NCI-H460 (cell line): ENCODE results near the gene ANP32B. TPM values are rescaled to one million over a fixed set of nuclear protein-coding genes. Genes with fewer than 3 reads are reported as not detected.
A peak's percentile ranks its signal among the peaks of the same experiment; 100 is the strongest.

Source experiments
- DNase-seq: peaks from one replicate; pipeline ENCODE4 v3.0.0-alpha.2; 2016; ENCODE audit warnings: low read depth; ENCODE audit errors: extremely low read depth
- total RNA-seq: library from RNA; depleted of rRNA; stranded (reverse); fragments of >200 nt; shearing (Covaris generic); gene quantifications from 2 replicates; pipeline ENCODE4 v1.2.3, GENCODE V29; 2014

The ANP32B gene
- total RNA-seq, 1 experiment from 2014 or later, result 34.6 TPM

GRCh38 chr9:98021306-98022040, 38.3 kb downstream of the ANP32B start:
- DNase-seq, result no peak

GRCh38 chr9:98022447-98022846, 39.3 kb downstream of the ANP32B start:
- no peak for DNase-seq

DNA sequence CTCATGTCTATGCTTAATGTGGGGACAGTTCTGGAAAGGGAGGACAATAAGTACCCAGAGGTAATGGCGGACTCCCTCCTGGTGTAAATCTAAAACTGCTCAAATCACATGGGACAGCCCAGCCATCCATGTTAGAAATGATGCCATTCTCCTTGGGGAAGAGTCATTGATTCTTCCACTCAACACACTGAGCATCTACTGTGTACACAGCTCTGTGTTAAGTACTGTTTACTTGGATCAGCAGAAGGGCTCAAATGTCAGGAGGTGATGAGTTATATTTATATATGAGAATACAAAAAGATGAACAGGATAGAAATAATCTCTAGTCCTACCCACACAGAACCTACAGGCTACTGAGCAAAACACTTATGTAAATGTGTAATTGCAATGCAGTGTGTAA, 41.6 kb downstream of the ANP32B start:
- no peak for DNase-seq

- DNase-seq, result no peak
Observed at GRCh38 chr9:98031169-98031568, 48.0 kb downstream of the ANP32B start.

GRCh38 chr9:98031935-98032334, 48.8 kb downstream of the ANP32B start:
- no peak for DNase-seq

DNA sequence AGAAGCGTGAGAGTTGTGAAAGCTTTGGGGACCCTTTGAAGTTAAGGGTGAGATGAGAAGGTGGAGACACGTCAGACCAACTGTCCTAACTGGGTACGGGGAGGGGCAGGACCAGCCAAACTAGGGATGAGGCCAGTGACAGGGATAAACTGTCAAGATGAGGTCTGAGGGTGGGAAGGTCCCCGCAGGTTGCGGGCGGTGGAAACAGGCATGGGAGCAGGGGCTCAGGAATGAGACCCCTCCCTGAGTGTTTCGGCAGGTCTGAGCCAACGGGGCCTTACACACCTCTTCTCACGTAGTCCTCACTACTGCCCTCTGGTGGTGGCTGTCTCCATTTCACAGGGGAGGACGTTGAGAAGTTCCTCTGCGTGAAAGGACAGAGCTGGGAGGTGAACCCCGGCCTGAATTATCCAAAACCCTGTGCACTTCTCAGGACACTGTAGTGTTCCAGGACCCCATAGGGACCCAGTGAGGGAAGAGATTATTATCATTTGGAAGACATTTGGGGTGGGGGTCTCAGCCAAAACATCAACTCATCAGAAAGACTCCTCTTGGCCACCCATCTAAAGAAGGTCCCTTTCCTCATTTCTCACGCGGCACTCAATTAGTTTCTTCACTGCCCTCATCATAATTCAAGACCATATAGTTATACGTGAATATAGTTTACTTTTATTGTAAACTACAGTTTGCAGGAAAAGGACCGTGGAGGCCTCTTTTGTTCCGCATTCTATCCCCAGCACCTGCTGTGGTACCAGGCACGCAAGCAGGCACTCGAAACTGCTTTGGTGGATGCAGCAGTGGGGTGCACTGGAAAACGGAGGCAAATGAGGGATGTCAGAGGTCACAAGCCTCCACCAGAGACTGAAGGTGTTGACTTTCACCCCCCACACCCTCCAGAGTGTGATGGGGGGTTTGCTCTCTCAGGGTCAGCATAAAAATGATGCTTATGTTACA, 51.7 kb downstream of the ANP32B start:
- peak; percentile 85 for DNase-seq

- DNase-seq, result no peak
Observed at GRCh38 chr9:98037357-98037756, 54.2 kb downstream of the ANP32B start.

DNA sequence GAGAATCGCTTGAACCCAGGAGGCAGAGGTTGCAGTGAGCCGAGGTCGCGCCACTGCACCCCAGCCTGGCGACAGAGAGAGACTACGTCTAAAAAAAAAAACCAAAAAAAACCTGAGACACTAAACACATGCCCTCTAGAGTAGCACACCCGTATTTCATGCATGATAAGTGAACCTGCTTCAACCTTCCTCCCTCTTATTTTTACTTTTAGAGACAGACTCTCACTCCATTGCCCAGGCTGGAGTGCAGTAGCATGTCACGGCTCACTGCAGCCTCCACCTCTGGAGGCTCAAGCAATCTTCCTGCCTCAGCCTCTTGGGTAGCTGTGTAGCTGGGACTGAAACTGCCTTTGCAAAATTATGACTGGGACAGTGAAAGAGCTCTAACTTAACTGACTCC, 55.8 kb downstream of the ANP32B start:
- no peak for DNase-seq

DNA sequence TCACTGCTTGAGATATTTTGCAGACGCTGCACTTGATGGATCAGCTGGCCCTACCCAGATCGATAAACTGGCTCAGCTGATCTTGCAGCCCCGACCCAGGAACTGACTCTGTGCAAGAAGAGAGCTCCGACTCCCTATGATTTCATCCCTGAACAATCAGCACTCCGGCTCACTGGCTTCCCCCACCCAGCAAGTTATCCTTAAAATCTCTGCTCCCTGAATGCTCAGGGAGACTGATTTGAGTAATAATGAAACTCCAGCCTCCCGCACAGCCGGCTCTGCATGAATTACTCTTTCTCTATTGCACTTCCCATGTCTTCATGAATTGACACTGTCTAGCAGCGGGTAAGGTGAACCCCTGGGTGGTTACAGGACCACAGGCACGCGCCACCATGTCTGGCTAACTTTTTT, 56.5 kb downstream of the ANP32B start:
- DNase-seq, result no peak

DNA sequence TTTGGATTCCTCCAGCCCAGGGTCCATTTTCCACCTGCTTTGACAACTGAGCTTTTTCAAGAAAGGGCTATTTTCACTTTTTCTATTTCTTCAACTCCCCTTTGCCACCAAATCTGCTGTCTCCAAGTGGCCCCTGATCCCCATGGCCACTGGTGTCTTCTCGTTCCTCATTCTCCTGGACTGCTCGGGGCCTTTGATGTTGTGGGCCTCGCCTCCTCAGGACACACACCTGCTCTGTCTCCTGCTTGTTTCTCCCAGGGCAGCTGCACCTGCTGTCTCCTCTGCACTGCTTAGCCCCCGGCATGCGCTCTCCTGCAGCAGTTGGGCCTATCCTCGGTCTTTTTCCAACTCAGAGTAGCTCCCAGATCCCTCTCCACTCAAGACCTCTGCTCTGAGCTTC, 57.1 kb downstream of the ANP32B start:
- DNase-seq, result no peak

GRCh38 chr9:98043915-98044314, 60.8 kb downstream of the ANP32B start:
- DNase-seq, result no peak

DNA sequence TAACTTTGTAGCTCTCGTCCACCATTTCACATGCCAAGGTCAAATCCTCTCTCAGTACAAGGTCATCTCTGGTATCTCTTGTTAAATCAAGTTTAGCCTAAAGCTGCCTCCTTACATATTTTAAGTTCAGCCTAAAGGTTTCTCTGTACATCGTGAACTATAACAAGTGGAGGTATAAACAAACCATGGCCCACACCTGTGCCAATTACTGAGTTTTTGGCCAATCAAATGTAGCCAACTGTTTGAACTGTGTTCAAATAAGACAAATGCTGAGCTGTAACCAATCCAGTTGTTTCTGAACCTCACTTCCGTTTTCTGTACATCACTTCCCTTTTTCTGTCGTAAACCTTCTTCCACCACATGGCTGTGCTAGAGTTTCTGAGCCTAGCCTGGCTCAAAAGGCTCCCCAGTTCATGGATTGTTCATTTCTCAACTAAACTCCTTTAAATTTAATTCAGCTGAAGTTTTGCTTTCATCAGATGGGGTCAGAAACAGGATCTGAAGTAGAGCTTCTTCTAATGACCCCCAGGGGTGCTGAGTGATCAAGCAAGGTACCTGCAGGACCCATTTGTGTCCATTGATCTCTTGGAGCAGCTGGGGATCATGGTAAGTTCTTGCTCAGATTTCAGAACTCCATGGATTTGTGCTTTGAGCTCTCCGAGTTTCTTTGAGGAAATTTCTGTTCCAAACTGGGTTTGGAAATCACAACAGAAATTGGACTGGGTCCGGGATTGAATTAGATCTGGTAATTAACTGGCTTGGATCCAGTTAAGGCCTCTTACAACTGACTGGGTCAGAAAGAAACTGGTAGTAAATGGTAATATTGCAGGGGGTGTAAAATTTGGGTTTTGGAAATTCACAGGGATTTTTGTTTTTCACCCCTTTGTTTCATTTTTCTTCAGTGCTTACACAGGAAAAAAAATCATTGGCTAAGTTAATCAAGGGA, 62.4 kb downstream of the ANP32B start:
- peak; percentile 37 for DNase-seq

DNA sequence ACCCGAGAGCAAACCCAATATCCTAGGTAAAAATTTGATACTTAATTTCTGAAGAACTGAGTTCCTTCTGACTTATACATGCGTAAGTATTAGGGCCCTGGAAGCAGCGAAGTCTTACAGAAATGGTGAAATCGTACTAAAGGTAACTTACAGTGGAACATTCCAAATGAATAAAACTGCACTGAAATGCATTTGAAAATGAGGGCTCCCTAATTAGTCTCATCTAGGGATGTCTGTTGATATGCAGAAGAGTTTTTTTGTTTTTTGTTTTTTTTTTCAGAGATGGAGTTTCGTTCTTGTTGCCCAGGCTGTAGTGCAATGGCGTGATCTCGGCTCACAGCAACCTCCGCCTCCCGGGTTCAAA, 63.0 kb downstream of the ANP32B start:
- no peak for DNase-seq

DNA sequence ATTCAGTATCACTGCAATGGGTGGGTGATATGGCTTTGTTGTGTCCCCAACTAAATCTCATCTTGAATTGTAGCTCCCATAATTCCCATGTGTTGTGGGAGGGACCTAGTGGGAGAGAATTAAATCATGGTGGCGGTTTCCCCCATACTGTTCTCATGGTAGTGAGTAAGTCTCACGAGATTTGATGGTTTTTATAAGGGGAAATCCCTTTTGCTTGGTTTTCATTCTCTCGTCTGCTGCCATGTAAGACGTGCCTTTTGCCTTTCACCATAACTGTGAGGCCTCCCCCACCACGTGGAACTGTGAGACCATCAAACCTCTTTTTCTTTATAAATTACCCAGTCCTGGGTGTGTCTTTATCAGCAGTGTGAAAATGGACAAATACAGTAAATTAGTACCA, 63.9 kb downstream of the ANP32B start:
- DNase-seq, result no peak

GRCh38 chr9:98049288-98050072, 66.3 kb downstream of the ANP32B start:
- DNase-seq, result no peak

GRCh38 chr9:98050351-98050750, 67.2 kb downstream of the ANP32B start:
- DNase-seq, result no peak

GRCh38 chr9:98054376-98054951, 71.3 kb downstream of the ANP32B start:
- DNase-seq, result no peak

DNA sequence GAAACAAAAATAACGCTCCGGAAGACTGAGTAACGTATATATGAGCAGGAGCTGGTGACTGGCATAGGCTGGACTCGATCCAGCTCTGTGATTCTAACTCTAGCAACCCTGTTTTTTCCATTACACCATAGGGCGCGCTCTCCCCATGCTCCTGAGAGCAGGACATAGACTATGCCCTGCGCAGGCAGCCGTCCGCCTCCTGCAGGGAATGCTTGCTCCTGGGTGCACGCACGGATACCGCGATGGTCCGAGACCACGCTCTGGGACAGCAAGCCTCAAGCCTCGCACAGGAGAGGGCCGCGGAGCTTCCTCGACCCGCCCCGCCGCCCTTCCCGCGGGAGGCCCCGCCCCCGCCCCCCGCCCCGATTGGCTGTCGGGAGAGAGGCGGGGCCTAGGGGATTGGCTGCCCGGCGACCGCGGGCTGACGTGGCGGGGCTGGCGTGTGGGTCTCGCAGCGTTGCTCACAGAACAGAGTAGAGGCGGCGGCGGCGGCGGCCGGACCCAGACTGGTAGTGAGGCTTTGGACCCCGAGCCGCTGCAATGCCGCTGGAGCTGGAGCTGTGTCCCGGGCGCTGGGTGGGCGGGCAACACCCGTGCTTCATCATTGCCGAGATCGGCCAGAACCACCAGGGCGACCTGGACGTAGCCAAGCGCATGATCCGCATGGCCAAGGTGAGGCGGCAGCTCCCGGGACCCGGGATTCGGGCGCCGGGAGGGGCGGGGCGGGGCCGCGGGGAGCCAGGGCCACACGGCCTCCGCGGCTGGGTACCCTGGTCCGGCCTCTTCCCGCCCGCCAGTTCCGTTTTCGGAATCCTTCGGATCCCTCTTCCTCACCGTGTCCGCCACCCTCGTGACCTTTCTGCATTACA, 73.4 kb downstream of the ANP32B start, which contains the start of gene NANS:
Gene NANS (plus strand): TSS at position 464 of the 869 bp plus-strand sequence. CDS start 77 bp downstream, at position 541.
- DNase-seq, result peak; percentile 89
